K562 (cell line): ENCODE measurements around the gene METTL15.

Experiments used
- ATF2 ChIP-seq: sonication (generic); formaldehyde crosslinking; IDR thresholded peaks from 2 replicates; pipeline ENCODE4 v1.8.1; 2022; ENCODE audit warnings: missing genetic modification reagents
- CTCF ChIP-seq, 3 experiments: IDR thresholded peaks in 2 of 3; conservative IDR thresholded peaks in 1 of 3; 2 replicates each; pipeline ENCODE4 v1.5.1; 2011 to 2012; ENCODE audit warnings: low read length in 3 of 3, mild to moderate bottlenecking in 3 of 3, control low read depth in 2 of 3, improper control_type of control experiment in 1 of 3, inconsistent platforms in 1 of 3, low read depth in 1 of 3, mixed read lengths in 1 of 3, moderate library complexity in 1 of 3; ENCODE audit not compliant: insufficient read depth in 2 of 3
- DPF2 ChIP-seq: fragments of 450-650 bp; IDR thresholded peaks from 2 replicates; pipeline ENCODE4 v1.6.1; 2016
- EP300 ChIP-seq: IDR thresholded peaks from 2 replicates; pipeline ENCODE4 v1.6.1; 2012; ENCODE audit warnings: low read length, improper control_type of control experiment
- NR1H2 ChIP-seq: sonication (generic); formaldehyde crosslinking; IDR thresholded peaks from 2 replicates; pipeline ENCODE4 v1.4.0; 2020; ENCODE audit warnings: mild to moderate bottlenecking, missing genetic modification reagents
- ZEB2 ChIP-seq: fragments of 450-650 bp; IDR thresholded peaks from 2 replicates; pipeline ENCODE4 v1.6.1; 2016
- ZNF146 ChIP-seq: IDR thresholded peaks from one replicate; pipeline ENCODE4 v1.6.1; 2018; ENCODE audit warnings: missing compliant biosample characterization; ENCODE audit not compliant: unreplicated experiment

GRCh38 chr11:28114731-28115130 is 6.5 kb downstream of the METTL15 start:
- TF ChIP-seq ZEB2 = no peak
- no peak for TF ChIP-seq ZNF146 (CRISPR knock-in tag)
- no peak for TF ChIP-seq CTCF (IDR thresholded peaks at IDR 0.05 in 2 of 3, conservative IDR thresholded peaks at IDR 0.05 in 1 of 3; ENCODE audit: insufficient read depth in 2 of 3, low read depth in 1 of 3, low read length in 3 of 3)
- no peak for TF ChIP-seq DPF2
- TF ChIP-seq NR1H2 = no peak
- TF ChIP-seq ATF2 = no peak
- TF ChIP-seq EP300 = no peak
